Vagina (tissue), 2 donors: ENCODE measurements around the gene CDKN2B.

ENCODE experiments used
- POLR2A ChIP-seq, 2 donors: fragments of 450-650 bp; IDR thresholded peaks; one replicate each; pipeline ENCODE4 v1.6.1; 2017; ENCODE audit warnings: antibody characterized with exemption in 2 of 2, mild to moderate bottlenecking in 2 of 2, moderate library complexity in 2 of 2
- POLR2AphosphoS5 ChIP-seq, 2 donors: sonication (generic); formaldehyde crosslinking; IDR thresholded peaks; one replicate each; pipeline ENCODE4 v1.9.0; 2017; ENCODE audit warnings: antibody characterized with exemption in 2 of 2, mild to moderate bottlenecking in 2 of 2, low read depth in 1 of 2; ENCODE audit not compliant: insufficient read depth in 1 of 2
- TF ChIP-seq, protein P1 (sequence below), 3 experiments: fragments of 450-650 bp in 2 of 3; fragments of 200-600 bp in 1 of 3; sonication (generic) in 1 of 3; IDR thresholded peaks; one replicate each; pipeline ENCODE4 v1.5.1; 2017 to 2019; ENCODE audit warnings: antibody characterized with exemption in 3 of 3, mild to moderate bottlenecking in 2 of 3, moderate library complexity in 2 of 3

DNA sequence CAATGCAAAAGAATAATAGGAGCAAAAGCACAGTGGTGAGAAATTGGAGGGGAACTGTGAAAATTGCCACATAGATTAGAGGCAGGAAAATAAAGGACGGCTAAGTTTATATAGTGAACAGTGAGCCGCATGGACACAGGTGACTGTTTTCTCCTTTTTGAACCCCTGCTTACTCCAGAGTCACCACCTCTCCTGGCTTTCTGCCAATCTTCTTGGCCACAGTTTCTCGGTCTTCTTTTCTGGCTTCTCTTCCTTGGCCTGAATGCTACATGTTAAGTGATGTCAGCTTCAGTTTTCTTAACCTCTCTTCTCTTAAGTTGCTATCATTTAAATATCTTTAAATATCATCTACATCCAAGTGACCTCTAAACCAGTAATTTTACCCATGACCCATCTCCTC lies 47.3 kb upstream of the CDKN2B start:
- TF ChIP-seq, protein P1, sequence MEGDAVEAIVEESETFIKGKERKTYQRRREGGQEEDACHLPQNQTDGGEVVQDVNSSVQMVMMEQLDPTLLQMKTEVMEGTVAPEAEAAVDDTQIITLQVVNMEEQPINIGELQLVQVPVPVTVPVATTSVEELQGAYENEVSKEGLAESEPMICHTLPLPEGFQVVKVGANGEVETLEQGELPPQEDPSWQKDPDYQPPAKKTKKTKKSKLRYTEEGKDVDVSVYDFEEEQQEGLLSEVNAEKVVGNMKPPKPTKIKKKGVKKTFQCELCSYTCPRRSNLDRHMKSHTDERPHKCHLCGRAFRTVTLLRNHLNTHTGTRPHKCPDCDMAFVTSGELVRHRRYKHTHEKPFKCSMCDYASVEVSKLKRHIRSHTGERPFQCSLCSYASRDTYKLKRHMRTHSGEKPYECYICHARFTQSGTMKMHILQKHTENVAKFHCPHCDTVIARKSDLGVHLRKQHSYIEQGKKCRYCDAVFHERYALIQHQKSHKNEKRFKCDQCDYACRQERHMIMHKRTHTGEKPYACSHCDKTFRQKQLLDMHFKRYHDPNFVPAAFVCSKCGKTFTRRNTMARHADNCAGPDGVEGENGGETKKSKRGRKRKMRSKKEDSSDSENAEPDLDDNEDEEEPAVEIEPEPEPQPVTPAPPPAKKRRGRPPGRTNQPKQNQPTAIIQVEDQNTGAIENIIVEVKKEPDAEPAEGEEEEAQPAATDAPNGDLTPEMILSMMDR (IDR thresholded peaks at IDR 0.05), result no peak
- TF ChIP-seq POLR2A (IDR thresholded peaks at IDR 0.05), result no peak
- TF ChIP-seq POLR2AphosphoS5 (IDR thresholded peaks at IDR 0.05; ENCODE audit: insufficient read depth in 1 of 2, low read depth in 1 of 2), result no peak
